Endothelial cell of umbilical vein (primary cell): ENCODE results near the gene OSBPL10. TPM values are rescaled to one million over a fixed set of nuclear protein-coding genes. Genes with fewer than 3 reads are reported as not detected.

Source experiments
- BruUV-seq: library from RNA; stranded (reverse); fragments of 400-500 nt; replicated peaks from 2 replicates; lab custom pipeline; 2021; lab: Mats Ljungman, UMichigan
- CTCF ChIA-PET: fragments of 300-600, 350-600 bp; sonication (Branson Sonifier 250); formaldehyde crosslinking; loops from one replicate; lab custom pipeline; 2021; ENCODE audit warnings: antibody characterized with exemption, inconsistent platforms; lab: Charles Lee
- POLR2A ChIA-PET: fragments of 300-600, 350-600 bp; sonication (Branson Sonifier 250); formaldehyde crosslinking; loops from one replicate; lab custom pipeline; 2021; ENCODE audit warnings: antibody characterized with exemption, inconsistent platforms; lab: Charles Lee
- DNase-seq: peaks from one replicate; pipeline ENCODE4 v3.0.0-alpha.2; 2011; ENCODE audit warnings: low read depth, low spot score
- FAIRE-seq: peaks from 2 replicates; lab custom pipeline; 2011; peaks lifted over from hg19 to GRCh38; lab: Jason Lieb, UNC
- H2AFZ ChIP-seq: 2 replicates; pipeline ENCODE4 v1.6.0; 2012; ENCODE audit warnings: low read depth, low read length, control low read depth, inconsistent platforms
- H3K27ac ChIP-seq: 2 replicates; pipeline ENCODE4 v1.5.1; 2011; ENCODE audit warnings: low read depth, mild to moderate bottlenecking, control low read depth, low read length, moderate library complexity; ENCODE audit not compliant: insufficient read depth
- H3K27me3 ChIP-seq, 2 experiments: 2 replicates each; pipeline versions ENCODE4 v1.6.0 to v1.6.1; 2011; ENCODE audit warnings: low read length in 2 of 2, mixed read lengths in 1 of 2; ENCODE audit not compliant: control insufficient read depth in 2 of 2, insufficient read depth in 2 of 2
- H3K36me3 ChIP-seq, 2 experiments: 2 replicates in 1 of 2; 3 replicates in 1 of 2; pipeline ENCODE4 v1.5.1; 2011; ENCODE audit warnings: low read length in 2 of 2, mild to moderate bottlenecking in 1 of 2, moderate library complexity in 1 of 2; ENCODE audit not compliant: control insufficient read depth in 2 of 2, insufficient read depth in 2 of 2; ENCODE audit errors: extremely low read depth in 1 of 2
- H3K4me1 ChIP-seq: 3 replicates; pipeline ENCODE4 v1.5.1; 2011; ENCODE audit warnings: mild to moderate bottlenecking, low read length; ENCODE audit not compliant: control insufficient read depth, insufficient read depth; ENCODE audit errors: extremely low read depth
- H3K4me2 ChIP-seq: 2 replicates; pipeline ENCODE4 v1.6.1; 2011; ENCODE audit warnings: low read length, control low read depth, mixed read lengths; ENCODE audit not compliant: insufficient read depth
- H3K4me3 ChIP-seq, 3 experiments: fragments of 200-600 bp in 1 of 3; sonication (generic), shearing (Covaris generic) in 1 of 3; replicated peaks in 1 of 3; 2 replicates each; pipeline ENCODE4 v1.5.1; 2011 to 2016; ENCODE audit warnings: control low read depth in 3 of 3, low read length in 3 of 3, mild to moderate bottlenecking in 2 of 3, inconsistent platforms in 1 of 3, low read depth in 1 of 3, moderate library complexity in 1 of 3; ENCODE audit not compliant: insufficient read depth in 1 of 3
- H3K79me2 ChIP-seq: 2 replicates; pipeline ENCODE4 v1.6.0; 2012; ENCODE audit warnings: low read length, inconsistent platforms; ENCODE audit not compliant: control insufficient read depth, insufficient read depth
- H3K9ac ChIP-seq: replicated peaks from 2 replicates; pipeline ENCODE3; 2011; ENCODE audit warnings: low read length, control low read depth; ENCODE audit not compliant: insufficient read depth; ENCODE audit errors: extremely low read depth
- H3K9me1 ChIP-seq: replicated peaks from 3 replicates; pipeline ENCODE4 v1.6.0; 2011; ENCODE audit warnings: mild to moderate bottlenecking, low read length; ENCODE audit not compliant: control insufficient read depth, insufficient read depth; ENCODE audit errors: extremely low read depth
- H3K9me3 ChIP-seq: replicated peaks from 2 replicates; pipeline ENCODE4 v1.5.1; 2012; ENCODE audit warnings: low read length, inconsistent platforms; ENCODE audit not compliant: control insufficient read depth, insufficient read depth
- H4K20me1 ChIP-seq: replicated peaks from 2 replicates; pipeline ENCODE3; 2011; ENCODE audit warnings: mild to moderate bottlenecking, low read length; ENCODE audit not compliant: control insufficient read depth, insufficient read depth; ENCODE audit errors: extremely low read depth
- CTCF ChIP-seq, 2 donors: IDR thresholded peaks; 1 replicate in 1 of 2; 2 replicates in 1 of 2; pipeline ENCODE4 v1.5.1; 2011; ENCODE audit warnings: low read length in 2 of 2, mild to moderate bottlenecking in 2 of 2, moderate library complexity in 2 of 2, control low read depth in 1 of 2, inconsistent platforms in 1 of 2, low read depth in 1 of 2; ENCODE audit not compliant: insufficient read depth in 1 of 2; ENCODE audit errors: extremely low read depth in 1 of 2
- EZH2 ChIP-seq: IDR thresholded peaks from 2 replicates; pipeline ENCODE4 v1.6.1; 2012; ENCODE audit warnings: borderline replicate concordance, low read depth, mild to moderate bottlenecking, moderate library complexity, low read length, inconsistent platforms; ENCODE audit not compliant: severe bottlenecking
- FOS ChIP-seq: IDR thresholded peaks from 2 replicates; pipeline ENCODE4 v1.6.1; 2011; ENCODE audit warnings: mild to moderate bottlenecking, low read length, moderate library complexity, borderline replicate concordance; ENCODE audit not compliant: insufficient read depth
- GATA2 ChIP-seq: IDR thresholded peaks from 2 replicates; pipeline ENCODE4 v1.7.0; 2011; ENCODE audit warnings: low read depth, mild to moderate bottlenecking, moderate library complexity, mixed read lengths, low read length; ENCODE audit not compliant: insufficient read length, insufficient read depth
- JUN ChIP-seq: IDR thresholded peaks from 2 replicates; pipeline ENCODE4 v1.6.1; 2011; ENCODE audit warnings: borderline replicate concordance, low read depth; ENCODE audit not compliant: insufficient read length, insufficient read depth
- MYC ChIP-seq: IDR thresholded peaks from one replicate; pipeline ENCODE4 v1.6.1; 2011; ENCODE audit warnings: mild to moderate bottlenecking, low read depth, low read length
- POLR2A ChIP-seq: IDR thresholded peaks from 2 replicates; pipeline ENCODE4 v1.6.1; 2012; ENCODE audit warnings: low read depth, mild to moderate bottlenecking, control low read depth, low read length
- POLR2AphosphoS5 ChIP-seq: IDR thresholded peaks from 2 replicates; pipeline ENCODE4 v1.6.1; 2012; ENCODE audit warnings: low read depth, mild to moderate bottlenecking, control low read depth, low read length, moderate library complexity; ENCODE audit not compliant: insufficient read depth
- dilution Hi-C: fragments of 300-500 bp; cut with MboI; formaldehyde crosslinking; loops from one replicate; pipeline ENCODE4 v1.15.0; 2019; ENCODE audit warnings: low sequenced_read_pairs; ENCODE audit not compliant: extremely low pct_ligation_motif_present
- intact Hi-C: fragments of 100-400 bp; cut with micrococcal nuclease; formaldehyde crosslinking; loops from one replicate; pipeline ENCODE4 v1.10.0; 2022
- polyA plus RNA-seq, 4 experiments: library from polyadenylated mRNA; depleted of rRNA in 3 of 4; stranded (reverse) in 3 of 4; unstranded in 1 of 4; fragments of >200 nt; gene quantifications; 2 replicates each; pipeline versions ENCODE4 v1.2.1 to v1.2.3, GENCODE V29; 2011 to 2012; ENCODE audit warnings: missing spikeins in 1 of 4
- total RNA-seq: library from RNA; stranded (reverse); gene quantifications from 2 replicates; pipeline ENCODE4 v1.2.3, GENCODE V29; 2021
- TF ChIP-seq, protein P1 (sequence below): IDR thresholded peaks from 2 replicates; pipeline ENCODE4 v1.6.1; 2011; ENCODE audit not compliant: insufficient read depth, insufficient read length

The OSBPL10 gene
- total and polyA plus RNA-seq, 2 donors (not counting 3 experiments of a cell fraction or from before 2014, with no cell fraction given): 10.8 to 47.6 TPM

- Histone ChIP-seq H4K20me1 (no peaks in the 10 kb centered on the region), H3K79me2 (no peaks in the 10 kb centered on the region), H3K27ac (no peak overlapping the region), H2AFZ (no peak overlapping the region), H3K9ac (no peak overlapping the region), H3K9me3 (no peaks in the 10 kb centered on the region), H3K4me3 (no peak overlapping the region), H3K36me3 (no peaks in the 10 kb centered on the region), H3K4me1 (no peaks in the 10 kb centered on the region), H3K9me1 (no peaks in the 10 kb centered on the region), H3K4me2 (no peak overlapping the region), H3K27me3 (no peaks in the 10 kb centered on the region)
- FAIRE-seq (no peak), DNase-seq (no peak)
- POLR2A ChIA-PET: no interaction called here
- TF ChIP-seq FOS: no peak
- TF ChIP-seq EZH2: no peak
- no peak for TF ChIP-seq CTCF (IDR thresholded peaks at IDR 0.05; ENCODE audit: extremely low read depth in 1 of 2, insufficient read depth in 1 of 2, low read depth in 1 of 2, low read length in 2 of 2)
- no peak for TF ChIP-seq POLR2A
- no peak for TF ChIP-seq MYC
- TF ChIP-seq GATA2: no peak
- no peak for TF ChIP-seq POLR2AphosphoS5
- TF ChIP-seq, protein P1, sequence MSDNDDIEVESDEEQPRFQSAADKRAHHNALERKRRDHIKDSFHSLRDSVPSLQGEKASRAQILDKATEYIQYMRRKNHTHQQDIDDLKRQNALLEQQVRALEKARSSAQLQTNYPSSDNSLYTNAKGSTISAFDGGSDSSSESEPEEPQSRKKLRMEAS: no peak
- TF ChIP-seq JUN: no peak
- dilution Hi-C loops (no loop called here), intact Hi-C loops (no loop called here)
- CTCF ChIA-PET: interaction anchor here (1.4 to 1.5 kb wide), 2 partner anchors 20 to 49 kb away, joined by 3 read pairs; no protein-coding TSS in a partner anchor
- BruUV-seq: no TSS peak
Observed at GRCh38 chr3:31891876-31892455, 89.1 kb downstream of the OSBPL10 start.
